SK-N-MC (cell line): Measurements from ENCODE around the gene SLC16A9.

Source experiments
- EZH2 ChIP-seq: fragments of 200-600 bp; sonication (generic); IDR thresholded peaks from one replicate; pipeline ENCODE4 v1.6.1; 2017; ENCODE audit warnings: antibody characterized with exemption
- POLR2AphosphoS5 ChIP-seq: IDR thresholded peaks from 2 replicates; pipeline ENCODE4 v1.6.1; 2012; ENCODE audit warnings: mild to moderate bottlenecking, low read depth, low read length, borderline replicate concordance

DNA sequence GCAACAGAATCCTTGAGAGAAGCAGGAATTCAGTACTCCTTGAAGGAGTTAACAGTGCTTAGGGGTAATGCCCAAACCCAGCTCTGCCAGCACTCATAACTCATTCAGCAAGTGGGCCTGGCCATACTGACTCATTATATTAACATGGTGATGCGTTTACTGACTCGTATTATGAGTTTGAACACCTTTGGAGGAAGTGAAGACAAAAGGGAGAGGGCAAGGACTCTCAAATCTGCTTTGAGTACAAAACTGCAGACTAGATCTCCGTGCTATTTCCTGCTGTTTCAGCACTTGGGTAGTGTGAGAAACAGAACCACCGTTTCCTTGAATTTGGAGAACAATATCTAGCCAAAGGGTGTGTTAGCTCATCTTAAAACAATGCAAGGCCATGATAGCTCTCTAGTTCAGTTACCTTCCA, 30.8 kb downstream of the SLC16A9 start:
- no peak for TF ChIP-seq POLR2AphosphoS5
- no peak for TF ChIP-seq EZH2
